Measurements from ENCODE around the gene C11orf91.

C11orf91 gene

GRCh38 chr11:33696411-33696810, 4.2 kb downstream of the C11orf91 start:
- Mint-ChIP-seq H3K4me1 (ENCODE audit: low read depth) (peaks cover 14% of the 10 kb centered on the region), H3K27me3 (peaks cover 20% of the 10 kb centered on the region), H3K9me3 (no peaks in the 10 kb centered on the region), H3K36me3 (ENCODE audit: low read depth) (no peaks in the 10 kb centered on the region), H3K27ac (no peak overlapping the region), H3K4me3 (no peak overlapping the region)
- DNase-seq = no peak

- H3K36me3 Mint-ChIP-seq (ENCODE audit: low read depth) = no peaks in the 10 kb centered on the region
- peaks cover 20% of the 10 kb centered on the region for H3K27me3 Mint-ChIP-seq
- H3K27ac Mint-ChIP-seq = no peak overlapping the region
- peaks cover 16% of the 10 kb centered on the region for H3K4me1 Mint-ChIP-seq (ENCODE audit: low read depth)
- no peaks in the 10 kb centered on the region for H3K9me3 Mint-ChIP-seq
- no peak for DNase-seq
- no peak overlapping the region for H3K4me3 Mint-ChIP-seq
Measured at GRCh38 chr11:33695051-33695566, 5.5 kb downstream of the C11orf91 start.

- no peak overlapping the region for H3K4me3 Mint-ChIP-seq
- peaks cover 17% of the 10 kb centered on the region for H3K4me1 Mint-ChIP-seq (ENCODE audit: low read depth)
- H3K27me3 Mint-ChIP-seq = peaks cover 17% of the 10 kb centered on the region
- no peaks in the 10 kb centered on the region for H3K36me3 Mint-ChIP-seq (ENCODE audit: low read depth)
- no peak overlapping the region for H3K27ac Mint-ChIP-seq
- DNase-seq = no peak
- no peaks in the 10 kb centered on the region for H3K9me3 Mint-ChIP-seq
Measured at GRCh38 chr11:33694346-33695050, 6.1 kb downstream of the C11orf91 start.

GRCh38 chr11:33692541-33692940, 8.1 kb downstream of the C11orf91 start:
- Mint-ChIP-seq H3K27ac (no peak overlapping the region), H3K27me3 (peaks cover 11% of the 10 kb centered on the region), H3K4me3 (no peak overlapping the region), H3K4me1 (ENCODE audit: low read depth) (peaks cover 22% of the 10 kb centered on the region), H3K36me3 (ENCODE audit: low read depth) (no peaks in the 10 kb centered on the region), H3K9me3 (no peaks in the 10 kb centered on the region)
- no peak for DNase-seq

GRCh38 chr11:33692013-33692504, 8.6 kb downstream of the C11orf91 start:
- peaks cover 3% of the 10 kb centered on the region for H3K9me3 Mint-ChIP-seq
- H3K27me3 Mint-ChIP-seq = peaks cover 6% of the 10 kb centered on the region
- H3K4me1 Mint-ChIP-seq (ENCODE audit: low read depth) = peaks cover 25% of the 10 kb centered on the region
- no peak overlapping the region for H3K27ac Mint-ChIP-seq
- no peak overlapping the region for H3K4me3 Mint-ChIP-seq
- no peaks in the 10 kb centered on the region for H3K36me3 Mint-ChIP-seq (ENCODE audit: low read depth)
- DNase-seq = no peak

- peaks cover 3% of the 10 kb centered on the region for H3K9me3 Mint-ChIP-seq
- no peaks in the 10 kb centered on the region for H3K36me3 Mint-ChIP-seq (ENCODE audit: low read depth)
- no peak overlapping the region for H3K4me3 Mint-ChIP-seq
- H3K27ac Mint-ChIP-seq = peak overlapping the region; percentile 69
- peaks cover 7% of the 10 kb centered on the region for H3K27me3 Mint-ChIP-seq
- DNase-seq = no peak
- peaks cover 24% of the 10 kb centered on the region for H3K4me1 Mint-ChIP-seq (ENCODE audit: low read depth)
Measured at GRCh38 chr11:33691066-33691864, 9.4 kb downstream of the C11orf91 start.

GRCh38 chr11:33690290-33691065, 10.1 kb downstream of the C11orf91 start:
- Mint-ChIP-seq H3K27ac (peak overlapping the region; percentile 69), H3K27me3 (peaks cover 12% of the 10 kb centered on the region), H3K9me3 (peaks cover 3% of the 10 kb centered on the region), H3K36me3 (ENCODE audit: low read depth) (no peaks in the 10 kb centered on the region), H3K4me1 (ENCODE audit: low read depth) (peaks cover 22% of the 10 kb centered on the region), H3K4me3 (no peak overlapping the region)
- DNase-seq = no peak

GRCh38 chr11:33689501-33689900, 11.1 kb downstream of the C11orf91 start:
- no peak for DNase-seq
- H3K4me3 Mint-ChIP-seq = no peak overlapping the region
- H3K27me3 Mint-ChIP-seq = peaks cover 21% of the 10 kb centered on the region
- H3K4me1 Mint-ChIP-seq (ENCODE audit: low read depth) = peaks cover 22% of the 10 kb centered on the region
- no peaks in the 10 kb centered on the region for H3K36me3 Mint-ChIP-seq (ENCODE audit: low read depth)
- H3K27ac Mint-ChIP-seq = no peak overlapping the region
- peaks cover 3% of the 10 kb centered on the region for H3K9me3 Mint-ChIP-seq

GRCh38 chr11:33689085-33689484, 11.5 kb downstream of the C11orf91 start:
- H3K4me3 Mint-ChIP-seq = no peak overlapping the region
- H3K27ac Mint-ChIP-seq = no peak overlapping the region
- peaks cover 3% of the 10 kb centered on the region for H3K9me3 Mint-ChIP-seq
- no peaks in the 10 kb centered on the region for H3K36me3 Mint-ChIP-seq (ENCODE audit: low read depth)
- no peak for DNase-seq
- peaks cover 25% of the 10 kb centered on the region for H3K27me3 Mint-ChIP-seq
- peaks cover 22% of the 10 kb centered on the region for H3K4me1 Mint-ChIP-seq (ENCODE audit: low read depth)

GRCh38 chr11:33687733-33688479, 12.7 kb downstream of the C11orf91 start:
- H3K36me3 Mint-ChIP-seq (ENCODE audit: low read depth) = no peaks in the 10 kb centered on the region
- no peak for DNase-seq
- H3K9me3 Mint-ChIP-seq = peaks cover 3% of the 10 kb centered on the region
- no peak overlapping the region for H3K27ac Mint-ChIP-seq
- peaks cover 22% of the 10 kb centered on the region for H3K4me1 Mint-ChIP-seq (ENCODE audit: low read depth)
- no peak overlapping the region for H3K4me3 Mint-ChIP-seq
- peaks cover 35% of the 10 kb centered on the region for H3K27me3 Mint-ChIP-seq

- Mint-ChIP-seq H3K4me1 (ENCODE audit: low read depth) (peaks cover 13% of the 10 kb centered on the region), H3K27ac (no peak overlapping the region), H3K36me3 (ENCODE audit: low read depth) (no peaks in the 10 kb centered on the region), H3K27me3 (peaks cover 63% of the 10 kb centered on the region), H3K4me3 (no peak overlapping the region), H3K9me3 (peaks cover 3% of the 10 kb centered on the region)
- DNase-seq = no peak
Measured at GRCh38 chr11:33685082-33685481, 15.5 kb downstream of the C11orf91 start.

GRCh38 chr11:33684003-33684706, 16.5 kb downstream of the C11orf91 start:
- H3K36me3 Mint-ChIP-seq (ENCODE audit: low read depth) = no peaks in the 10 kb centered on the region
- no peak for DNase-seq
- H3K9me3 Mint-ChIP-seq = peaks cover 3% of the 10 kb centered on the region
- no peak overlapping the region for H3K27ac Mint-ChIP-seq
- H3K4me3 Mint-ChIP-seq = no peak overlapping the region
- peaks cover 5% of the 10 kb centered on the region for H3K4me1 Mint-ChIP-seq (ENCODE audit: low read depth)
- H3K27me3 Mint-ChIP-seq = peaks cover 70% of the 10 kb centered on the region

- peaks cover 84% of the 10 kb centered on the region for H3K27me3 Mint-ChIP-seq
- DNase-seq = no peak
Measured at GRCh38 chr11:33682446-33682845, 18.2 kb downstream of the C11orf91 start.

More at GRCh38 chr11:33682446-33682845, 18.2 kb downstream of the C11orf91 start:
- Mint-ChIP-seq H3K4me3 (no peak overlapping the region), H3K4me1 (ENCODE audit: low read depth) (peaks cover 3% of the 10 kb centered on the region), H3K27ac (no peak overlapping the region), H3K36me3 (ENCODE audit: low read depth) (no peaks in the 10 kb centered on the region), H3K9me3 (peaks cover 3% of the 10 kb centered on the region)
